HG02973 (cell line): ENCODE results near the gene GAGE10.

Experiments
- ATAC-seq: cut with Tn5 transposase; IDR thresholded peaks from one replicate; pipeline ENCODE4 v1.9.1; 2021; ENCODE audit warnings: moderate library complexity; ENCODE audit not compliant: unreplicated experiment

GAGE10 gene

DNA sequence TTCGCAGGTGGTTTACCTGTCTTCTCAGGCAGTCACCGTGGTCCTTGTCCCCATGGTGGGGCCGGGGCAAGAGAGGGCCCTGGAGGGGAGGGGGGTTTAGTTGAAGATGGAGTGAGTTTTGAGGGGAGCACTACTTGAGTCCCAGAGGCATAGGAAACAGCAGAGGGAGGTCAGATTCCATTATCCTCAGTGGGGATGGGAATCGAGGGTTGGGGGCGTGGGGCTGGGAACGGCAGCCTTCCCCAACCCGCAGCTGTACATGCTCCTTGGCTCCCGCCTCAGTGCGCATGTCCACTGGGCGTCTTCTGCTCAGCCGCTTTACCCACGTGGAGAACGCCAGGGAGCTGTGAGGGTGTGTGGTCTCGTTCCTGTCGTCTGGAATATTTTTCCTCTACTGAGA, at the start of gene GAGE10:
Gene GAGE10, plus strand, starts transcription at position 301 of the 400 bp plus-strand sequence. CDS start 1,214 bp downstream, outside the sequence.
- ATAC-seq, result no peak

- ATAC-seq, result no peak
Observed at GRCh38 chrX:49254639-49255038, 48.8 kb upstream of the GAGE10 start.

GRCh38 chrX:49256268-49256995, 47.0 kb upstream of the GAGE10 start:
- no peak for ATAC-seq

DNA sequence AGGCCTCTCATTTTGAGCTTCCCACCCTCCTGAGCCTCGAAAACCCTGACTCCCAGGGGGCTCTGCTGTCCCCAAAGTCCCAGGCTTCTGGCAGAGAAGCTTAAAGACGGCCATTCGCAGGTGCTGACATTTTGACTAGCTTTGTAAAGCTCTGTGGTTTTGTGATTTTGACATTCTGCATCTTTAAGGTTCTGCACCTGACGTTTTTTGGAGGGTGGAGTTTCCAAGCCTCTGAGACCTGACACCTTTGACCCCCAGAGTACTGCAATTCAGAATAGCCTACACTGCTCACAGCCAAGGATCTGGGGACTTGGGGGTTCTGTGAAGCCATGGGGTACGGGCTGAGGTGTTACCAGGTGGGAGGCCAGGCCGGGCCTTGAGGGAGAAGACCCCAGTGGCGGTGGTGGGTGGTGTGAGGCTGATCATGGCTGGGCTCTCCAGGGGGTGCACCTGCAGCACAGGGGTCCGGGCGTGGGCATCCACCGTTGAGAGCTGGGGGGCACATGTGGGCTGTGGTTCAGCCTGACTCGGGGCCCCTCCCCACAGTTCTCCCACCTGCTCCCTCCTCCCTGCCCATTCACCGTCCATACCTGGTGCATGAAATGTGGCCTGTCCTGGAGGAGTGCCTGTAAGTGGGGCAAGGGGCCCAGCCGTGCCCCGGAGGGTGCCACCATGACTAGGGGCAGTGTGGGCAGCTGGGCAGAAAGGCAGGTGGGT, 46.2 kb upstream of the GAGE10 start:
- no peak for ATAC-seq

- no peak for ATAC-seq
Observed at GRCh38 chrX:49257846-49258748, 45.3 kb upstream of the GAGE10 start.

DNA sequence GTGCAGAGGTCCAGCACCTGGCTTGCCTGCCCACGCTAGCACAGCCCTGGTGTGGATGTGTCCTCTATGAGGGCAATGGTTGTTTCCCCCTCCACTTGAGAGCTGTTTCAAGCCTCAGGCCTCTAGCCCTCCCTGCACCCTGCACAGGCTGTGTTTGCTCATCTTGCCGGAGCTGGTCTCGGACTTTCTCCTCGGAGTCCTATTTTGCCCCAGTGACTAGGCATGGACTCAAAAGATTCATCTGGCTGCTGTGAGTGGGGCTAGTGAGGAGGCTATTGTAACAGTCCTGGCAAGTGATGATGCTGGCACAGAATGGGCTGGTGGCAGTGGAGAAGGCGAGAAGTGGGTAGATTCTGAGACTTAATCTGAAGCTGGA, 44.7 kb upstream of the GAGE10 start:
- ATAC-seq, result no peak

DNA sequence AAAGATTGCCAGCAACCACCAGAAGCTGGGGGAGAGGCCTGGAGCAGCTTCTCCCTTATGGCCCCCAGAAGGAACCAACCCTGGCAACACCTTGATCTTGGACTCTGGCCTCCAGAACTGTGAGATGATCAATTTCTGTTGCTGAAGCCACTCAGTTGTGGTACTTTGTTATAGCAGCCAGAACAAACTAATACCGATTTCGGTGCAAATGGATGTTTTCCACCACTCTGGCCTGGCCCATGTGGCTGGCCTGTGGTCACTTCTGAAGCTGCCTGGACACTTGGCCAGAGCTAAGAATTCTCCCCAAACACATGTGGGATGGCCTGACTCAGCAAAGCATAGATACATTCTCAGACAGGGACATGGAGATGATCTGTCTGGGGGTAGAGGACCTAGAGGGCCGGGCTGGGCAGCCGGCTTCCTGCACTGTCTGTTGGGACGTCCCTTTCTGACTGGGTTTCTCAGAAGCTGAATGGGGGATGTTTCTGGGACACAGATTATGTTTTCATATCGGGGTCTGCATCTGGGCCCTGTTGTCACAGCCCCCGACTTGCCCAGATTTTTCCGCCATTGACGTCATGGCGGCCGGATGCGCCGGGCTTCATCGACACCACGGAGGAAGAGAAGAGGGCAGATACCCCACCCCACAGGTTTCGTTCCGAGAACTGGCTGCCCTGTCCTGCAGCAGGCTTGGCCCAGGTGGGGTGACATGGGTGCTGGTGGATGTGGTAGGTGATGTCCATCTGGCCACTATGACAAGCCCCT, 43.0 kb upstream of the GAGE10 start:
- no peak for ATAC-seq

GRCh38 chrX:49262603-49263002, 40.8 kb upstream of the GAGE10 start:
- ATAC-seq, result no peak

DNA sequence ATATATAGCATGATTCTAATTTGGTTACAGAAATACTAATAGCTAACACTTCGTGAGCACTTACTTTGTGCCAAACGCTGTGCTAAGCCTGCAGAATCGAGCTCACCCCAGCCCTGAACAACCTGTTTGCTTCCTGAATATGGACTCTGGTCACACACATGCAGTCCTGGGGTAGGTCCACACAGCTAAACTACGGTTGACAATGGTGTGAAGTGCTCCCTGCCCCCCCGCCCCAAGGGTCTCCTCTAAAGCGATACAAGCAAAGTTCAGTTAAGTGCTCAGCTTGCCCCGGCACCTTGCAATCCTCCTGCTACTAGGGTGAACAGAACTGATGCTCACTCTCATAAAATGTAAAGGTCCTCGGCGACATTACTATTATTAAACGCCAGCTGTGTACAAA, 39.8 kb upstream of the GAGE10 start:
- ATAC-seq, result no peak

GRCh38 chrX:49264460-49264859, 39.0 kb upstream of the GAGE10 start, which contains the start of gene FOXP3:
Gene FOXP3, minus strand, starts transcription at chrX:49264710. Its CDS starts 6,205 bp downstream, at chrX:49258505.
- ATAC-seq, result no peak

DNA sequence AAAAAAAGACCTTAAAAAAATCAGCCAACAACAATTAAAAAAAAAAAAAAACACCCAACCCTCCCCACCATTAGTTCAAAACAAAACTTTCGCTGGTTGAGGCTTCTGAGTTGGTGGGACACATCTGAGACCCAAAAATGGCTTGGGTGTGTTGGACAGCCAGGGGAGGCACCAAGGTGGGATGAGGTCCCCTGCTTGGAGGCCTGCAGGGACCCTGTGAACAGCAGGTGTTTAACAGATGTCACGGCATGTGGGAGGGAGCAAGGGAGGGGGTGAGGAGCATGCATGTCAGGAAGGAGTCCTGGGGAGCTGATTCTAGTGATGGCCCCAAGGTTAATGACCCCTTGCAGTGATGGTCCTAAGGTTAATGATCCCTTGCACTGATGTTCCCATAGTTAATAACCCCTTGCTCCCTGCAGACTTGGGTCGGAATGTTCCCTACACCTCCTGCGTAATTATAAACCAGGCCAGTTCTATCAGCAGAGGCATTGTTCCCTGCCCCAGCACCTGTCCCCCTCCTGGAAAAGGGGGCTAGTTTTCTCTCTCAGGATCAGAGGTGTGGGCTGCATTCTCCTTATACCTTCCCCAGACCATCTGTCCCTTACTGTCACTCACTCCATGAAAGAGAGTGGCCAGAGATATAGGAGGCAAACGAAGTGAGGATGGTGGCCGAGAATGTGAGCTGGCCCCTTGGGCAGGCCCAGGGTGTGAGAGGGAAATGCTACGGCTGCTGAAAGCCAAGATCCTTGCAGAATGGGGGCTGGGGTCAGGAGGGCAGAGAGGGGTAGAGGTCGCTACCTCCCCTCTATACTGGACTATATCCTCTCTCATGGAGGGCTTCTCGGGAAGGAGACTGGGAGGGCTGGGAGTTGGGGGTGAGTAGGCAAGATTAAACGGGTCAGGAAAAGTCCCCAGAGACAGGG, 36.7 kb upstream of the GAGE10 start:
- ATAC-seq, result no peak

DNA sequence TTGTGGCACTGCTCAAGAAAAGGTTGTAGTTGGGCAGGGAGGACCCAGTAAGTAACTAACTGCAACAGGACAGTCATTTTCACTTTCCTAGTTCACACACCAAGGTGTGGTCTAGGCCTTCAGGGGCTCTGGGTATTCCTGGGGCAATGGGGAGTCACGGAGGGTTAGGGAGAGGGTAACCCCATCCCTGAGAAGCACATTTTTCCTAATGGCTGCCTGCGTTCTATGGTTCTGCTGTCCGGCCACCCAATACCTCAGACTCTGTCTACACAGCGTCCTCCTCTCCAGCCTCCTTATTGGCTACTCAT, 34.8 kb upstream of the GAGE10 start:
- no peak for ATAC-seq

- peak; percentile 88 for ATAC-seq
Observed at GRCh38 chrX:49269010-49269766, 34.3 kb upstream of the GAGE10 start.

GRCh38 chrX:49269767-49270248, 33.6 kb upstream of the GAGE10 start, which contains the start of gene PPP1R3F:
Gene PPP1R3F, plus strand, starts transcription at chrX:49269793. Its CDS starts 77 bp downstream, at chrX:49269870.
- peak; percentile 20 for ATAC-seq

DNA sequence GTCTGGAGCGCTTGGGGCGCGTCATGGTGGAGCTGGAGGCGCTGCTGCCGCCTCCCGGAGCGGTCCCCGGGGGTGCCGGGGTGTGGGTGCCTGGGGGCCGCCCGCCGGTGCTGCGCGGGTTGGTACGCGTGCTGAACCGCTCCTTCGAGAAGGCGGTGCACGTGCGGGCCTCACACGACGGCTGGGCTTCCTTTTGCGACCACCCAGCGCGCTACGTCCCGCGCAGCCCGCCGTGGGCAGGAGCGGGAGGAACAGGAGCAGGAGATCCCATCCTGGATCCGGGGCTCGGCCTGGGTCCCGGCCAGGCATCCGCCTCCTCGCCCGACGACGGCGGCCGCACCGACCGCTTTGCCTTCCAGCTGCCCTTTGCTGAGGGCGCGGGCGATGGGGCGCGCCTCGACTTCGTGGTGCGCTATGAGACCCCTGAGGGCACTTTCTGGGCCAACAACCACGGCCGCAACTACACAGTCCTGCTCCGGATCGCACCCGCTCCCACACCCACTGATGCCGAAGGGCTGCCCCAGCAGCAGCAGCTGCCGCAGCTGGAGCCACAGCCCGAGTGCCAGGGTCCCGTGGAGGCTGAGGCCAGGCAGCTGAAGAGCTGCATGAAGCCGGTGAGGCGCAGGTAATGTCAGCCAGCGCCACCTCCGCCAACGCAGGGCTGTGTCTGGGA, 33.1 kb upstream of the GAGE10 start:
- no peak for ATAC-seq

DNA sequence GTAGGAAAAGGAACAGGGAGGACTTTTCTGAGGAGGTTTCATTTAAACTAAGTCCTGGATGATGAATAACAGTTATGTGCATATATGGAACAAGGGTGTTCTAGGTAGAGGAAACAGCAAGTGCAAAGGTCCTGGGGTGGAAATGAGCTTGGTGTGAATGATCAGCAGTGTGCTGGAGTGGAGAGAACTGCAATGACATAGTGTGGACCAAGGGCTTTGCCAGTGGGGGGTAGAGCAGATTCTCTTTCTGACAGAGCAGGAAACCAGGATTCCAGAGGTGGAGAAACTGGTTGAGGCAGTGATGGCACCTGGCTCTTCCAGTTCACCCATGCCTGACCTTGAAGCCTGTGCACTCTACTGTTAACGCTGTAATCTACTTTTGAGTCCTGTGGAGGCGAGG, 32.1 kb upstream of the GAGE10 start:
- ATAC-seq, result no peak

GRCh38 chrX:49272421-49272820, 31.0 kb upstream of the GAGE10 start:
- no peak for ATAC-seq

- ATAC-seq, result no peak
Observed at GRCh38 chrX:49273181-49273727, 30.2 kb upstream of the GAGE10 start.
